A549 treated with Hydrocortisone at 1 μM for 4 hours (cell line): Measurements from ENCODE around the gene LENG1. TPM values are rescaled to one million over a fixed set of nuclear protein-coding genes. Genes with fewer than 3 reads are reported as not detected.

Experiments used
- total RNA-seq: library from RNA; stranded (reverse); fragments of 200-300 nt; extraction: Qiagen RNA extraction; gene quantifications from 5 replicates; pipeline ENCODE4 v1.2.3, GENCODE V29; 2022

LENG1 gene
- total RNA-seq: 7.5 to 8.5 TPM (median 7.9 TPM) in 5 replicates

DNA sequence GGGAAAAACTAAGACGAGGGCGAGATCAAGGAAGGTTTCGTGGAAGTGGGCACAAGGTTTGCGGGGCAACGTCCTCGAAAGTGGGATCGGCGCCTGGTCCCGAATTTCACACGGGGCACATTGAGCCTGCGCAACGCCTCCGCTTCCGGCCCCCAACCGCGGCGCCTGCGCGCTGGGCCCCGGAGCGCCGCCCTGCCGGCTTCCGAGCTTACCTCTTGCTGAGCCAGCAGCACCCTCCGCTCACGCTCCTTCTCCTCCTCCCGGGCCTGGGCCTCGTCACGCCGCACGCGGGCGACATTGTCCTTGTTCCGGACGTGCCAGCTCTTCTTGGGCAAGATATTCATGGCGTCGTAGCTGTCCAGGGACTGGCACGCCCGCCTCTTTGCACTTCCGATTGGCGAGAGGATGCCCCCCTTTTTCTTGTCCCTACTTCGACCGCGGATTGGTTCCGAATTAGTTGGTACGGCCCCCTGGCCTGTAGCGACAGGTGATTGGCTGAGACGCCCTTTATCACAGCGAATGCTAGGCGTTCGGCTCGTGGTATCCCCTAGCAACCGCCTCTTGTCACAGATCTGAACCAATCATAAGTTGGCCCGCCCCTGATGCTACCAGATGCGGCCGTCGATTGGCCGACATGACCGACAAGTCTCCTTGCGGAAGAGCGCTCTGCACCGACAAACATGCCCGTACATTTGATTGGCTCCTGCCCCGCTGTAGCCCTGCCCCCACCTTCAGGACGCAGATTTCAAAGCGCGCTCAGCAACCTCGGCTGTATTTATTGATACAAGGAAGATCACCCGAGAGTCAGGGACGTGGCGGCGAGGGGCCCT lies at the start of gene LENG1:
Gene LENG1 (minus strand): TSS at position 370 of the 830 bp plus-strand sequence. CDS start 26 bp downstream, at position 344.

DNA sequence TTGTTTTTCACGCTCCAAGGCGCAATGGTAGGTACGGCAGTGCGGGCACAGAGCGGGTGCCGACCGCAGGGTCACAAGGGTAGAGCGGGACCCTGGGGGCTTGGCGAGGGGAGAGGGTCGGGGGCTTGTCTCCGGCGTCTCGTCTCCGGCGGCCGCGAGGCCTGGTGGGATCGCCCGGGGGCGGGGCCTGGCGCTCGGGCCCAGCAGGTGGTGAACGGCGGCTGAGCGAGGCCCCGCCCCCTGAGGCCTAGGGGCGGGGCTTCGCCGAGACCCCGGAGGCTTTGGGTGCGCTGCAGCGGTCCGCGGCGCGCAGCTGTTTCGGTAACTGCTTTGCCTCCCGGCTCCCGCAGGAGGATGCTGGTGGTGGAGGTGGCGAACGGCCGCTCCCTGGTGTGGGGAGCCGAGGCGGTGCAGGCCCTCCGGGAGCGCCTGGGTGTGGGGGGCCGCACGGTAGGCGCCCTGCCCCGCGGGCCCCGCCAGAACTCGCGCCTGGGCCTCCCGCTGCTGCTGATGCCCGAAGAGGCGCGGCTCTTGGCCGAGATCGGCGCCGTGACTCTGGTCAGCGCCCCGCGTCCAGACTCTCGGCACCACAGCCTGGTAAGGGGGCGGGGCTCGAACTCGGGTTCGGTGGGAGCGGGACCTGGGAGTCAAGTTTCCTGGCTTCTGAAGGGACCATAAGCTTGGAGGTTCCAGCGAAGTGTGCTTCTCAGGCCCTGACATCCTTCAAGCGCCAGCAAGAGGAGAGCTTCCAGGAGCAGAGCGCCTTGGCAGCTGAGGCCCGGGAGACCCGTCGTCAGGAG lies 31.7 kb upstream of the LENG1 start, which contains the start of gene TSEN34:
Gene TSEN34 (plus strand): TSS at position 298 of the 800 bp plus-strand sequence. CDS start 57 bp downstream, at position 355.

DNA sequence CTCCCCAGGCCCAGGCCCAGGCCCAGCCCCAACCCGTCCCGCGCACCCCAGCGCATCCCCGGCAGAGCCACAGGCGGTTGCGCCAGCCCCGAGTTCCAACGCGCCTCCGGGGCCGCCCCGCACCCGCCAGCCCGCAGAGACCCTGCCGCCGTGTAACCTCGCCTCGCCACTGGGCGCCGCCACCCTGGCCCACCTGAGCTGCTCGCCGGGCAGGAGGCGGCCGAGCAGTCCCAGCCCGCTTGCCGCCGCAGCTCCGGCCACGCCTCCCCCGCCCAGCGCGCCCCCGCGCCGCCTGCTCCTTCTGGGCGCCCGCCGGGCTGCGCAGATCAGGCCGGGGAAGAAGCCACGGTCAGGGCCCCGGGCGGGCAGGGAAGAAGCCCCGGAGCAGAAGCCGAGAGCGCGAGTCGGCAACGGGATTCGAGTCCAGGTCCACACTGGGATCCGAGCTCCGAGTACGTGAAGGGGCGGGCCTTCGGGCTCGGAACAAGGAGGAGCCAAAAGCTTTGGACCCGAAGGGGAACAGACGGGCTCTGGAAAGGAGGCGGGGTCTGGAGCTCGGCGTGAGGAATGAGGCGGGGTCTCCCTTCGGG lies 29.7 kb upstream of the LENG1 start, which contains the start of gene MBOAT7:
Gene MBOAT7 (minus strand): TSS at position 436 of the 590 bp plus-strand sequence. CDS start 1,072 bp downstream, outside the sequence.

DNA sequence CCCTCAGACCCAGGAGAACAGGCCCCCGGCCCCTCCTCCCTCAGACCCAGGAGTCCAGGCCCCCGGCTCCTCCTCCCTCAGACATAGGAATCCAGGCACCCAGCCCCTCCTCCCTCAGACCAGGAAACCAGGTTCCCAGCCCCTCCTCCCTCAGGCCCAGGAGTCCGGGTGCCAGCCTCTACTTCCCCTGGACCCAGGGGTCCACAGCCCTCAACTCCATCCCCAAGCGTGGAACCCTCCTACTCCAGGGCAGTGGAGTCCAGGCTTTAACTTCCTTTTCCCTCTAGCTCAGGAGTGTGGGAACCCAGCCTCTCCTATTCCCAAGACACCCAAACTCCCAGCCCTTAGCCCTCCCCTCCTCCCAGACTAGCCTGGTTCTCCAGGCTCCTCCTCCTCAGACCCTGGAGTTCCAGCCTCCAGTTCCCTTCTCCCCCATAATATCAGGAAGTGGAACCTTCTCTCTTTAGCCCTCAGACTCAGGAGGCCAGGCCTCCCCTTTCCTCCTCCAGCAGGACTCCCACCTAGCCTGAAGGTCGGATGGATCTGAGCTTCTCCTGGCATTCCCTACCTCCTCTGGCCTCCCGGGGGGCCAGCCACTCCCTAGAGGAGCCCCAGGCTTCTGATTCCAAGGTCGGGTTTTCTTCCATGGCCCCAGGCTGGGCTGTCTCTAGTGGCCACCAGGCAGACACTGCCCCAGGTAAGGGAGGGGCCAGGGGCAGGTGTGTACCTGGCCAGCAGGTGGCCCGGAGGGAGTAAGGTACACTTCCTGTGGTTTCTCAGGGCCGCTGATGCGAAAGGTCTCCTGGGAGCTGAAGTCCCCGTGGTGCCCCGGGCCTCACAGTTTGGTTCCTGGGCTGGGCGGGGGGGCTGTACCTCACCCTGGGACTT lies 13.2 kb upstream of the LENG1 start, which contains the start of gene TMC4:
Gene TMC4 (minus strand): TSS at position 690 of the 888 bp plus-strand sequence. CDS start 43 bp downstream, at position 647.

DNA sequence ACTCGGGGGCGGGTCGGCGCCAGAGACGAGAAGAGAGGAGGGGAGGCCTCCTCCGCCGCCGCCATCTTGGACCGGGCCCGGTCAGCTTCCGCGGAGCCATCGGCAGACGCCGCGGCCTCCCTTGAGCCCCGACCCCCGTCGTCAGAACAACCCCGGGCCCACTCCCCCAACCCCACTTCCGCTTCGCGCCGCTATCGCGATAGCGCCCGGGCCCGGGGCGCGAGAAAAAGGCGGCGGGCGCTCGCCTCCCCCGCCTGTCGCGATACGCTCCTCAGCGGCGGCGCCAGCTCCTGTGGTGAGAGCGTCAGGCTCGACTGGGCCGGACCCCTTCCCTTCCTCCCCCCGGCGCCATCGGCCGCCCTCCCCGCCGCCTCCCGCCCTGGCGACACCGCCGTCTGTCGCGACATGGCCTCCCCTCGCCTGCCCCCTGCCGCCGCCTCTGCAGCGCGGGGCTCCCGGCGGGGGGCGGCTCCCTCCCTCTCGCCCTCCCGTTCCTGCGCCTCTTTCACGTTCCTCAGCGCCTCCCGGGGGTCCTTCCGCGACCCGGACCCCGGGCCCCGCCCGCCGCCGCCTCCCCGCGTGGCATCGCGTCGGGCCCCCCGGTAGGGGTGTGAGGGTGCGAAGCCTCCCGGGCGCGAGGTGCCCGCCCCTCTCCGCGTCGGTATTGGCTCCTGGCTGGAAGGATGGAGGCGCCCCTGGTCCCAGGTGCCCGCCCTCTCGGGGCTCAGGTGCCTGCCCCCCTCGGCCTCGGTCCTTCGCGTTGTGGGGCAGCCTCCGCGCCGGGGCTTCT lies 21.6 kb downstream of the LENG1 start, which contains the start of gene CNOT3:
Gene CNOT3 (plus strand): TSS at position 64 of the 790 bp plus-strand sequence. CDS start 5,217 bp downstream, outside the sequence.

DNA sequence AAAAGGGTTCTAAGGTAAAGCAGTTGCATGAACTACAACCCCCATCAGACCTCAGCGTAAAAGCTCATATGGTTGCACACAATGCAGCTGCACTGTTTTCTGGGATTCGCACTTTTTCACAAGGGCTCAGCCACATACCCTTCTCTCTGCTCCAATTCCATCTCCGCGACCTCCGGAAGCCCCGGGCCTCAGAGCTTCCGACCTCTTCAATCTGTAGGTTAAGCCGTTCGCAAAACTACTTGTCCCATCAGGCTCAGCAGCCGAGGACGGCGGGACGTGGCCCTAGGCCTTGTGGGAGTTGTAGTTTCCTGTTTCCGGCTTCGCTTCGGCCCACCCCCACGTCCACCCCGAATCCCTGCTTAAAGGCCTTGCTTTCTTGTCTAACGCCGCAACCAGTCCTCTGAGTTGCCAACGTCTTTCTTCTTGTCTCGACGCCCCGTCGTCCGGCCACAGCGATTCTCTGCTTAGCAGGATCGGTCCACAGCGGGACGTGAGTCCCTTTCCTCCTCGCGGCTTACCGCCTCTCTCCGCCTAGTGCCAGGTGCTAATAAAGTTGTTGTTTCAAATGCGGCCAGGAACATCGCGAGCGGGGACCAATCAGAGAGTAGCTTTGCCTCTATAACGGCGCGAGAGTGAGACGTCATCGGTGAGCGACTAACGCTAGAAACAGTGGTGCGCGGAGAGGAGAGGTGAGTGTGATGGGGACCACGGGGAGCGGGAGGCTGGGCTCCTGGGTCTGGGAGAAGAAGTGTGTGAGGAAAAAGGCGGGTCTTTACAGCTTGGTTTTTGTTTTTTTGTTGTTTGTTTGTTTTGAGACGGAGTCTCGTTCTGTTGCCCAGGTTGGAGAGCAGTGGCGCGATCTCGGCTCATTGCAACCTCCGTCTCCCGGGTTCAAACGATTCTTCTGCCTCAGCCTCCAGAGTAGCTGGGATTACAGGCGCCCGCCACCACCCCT lies 44.1 kb downstream of the LENG1 start, which contains the start of the genes PRPF31 and TFPT:
Gene PRPF31 (plus strand): TSS at position 646 of the 955 bp plus-strand sequence. CDS start 2,525 bp downstream, outside the sequence.
Gene TFPT (minus strand): TSS at position 549 of the 955 bp plus-strand sequence. CDS start 388 bp downstream, at position 161.

Other genes with a start within 250 kb of the LENG1 start
- gene CACNG8, start 196.8 kb downstream of the LENG1 start, total RNA-seq: 0.62 to 1.1 TPM (median 0.91 TPM) in 5 replicates
- 8.8 to 12.8 TPM (median 11.3 TPM) in 5 replicates for gene CACNG6, start 168.1 kb downstream of the LENG1 start, total RNA-seq
- gene VSTM1, start 95.8 kb downstream of the LENG1 start, total RNA-seq: 0.60 to 1.2 TPM (median 0.73 TPM) in 4 of 5 replicates, not detected in the other
- gene TARM1, start 78.4 kb downstream of the LENG1 start, total RNA-seq: not detected in 5 replicates
- 0.20 to 0.41 TPM (median 0.27 TPM) in 5 replicates for gene OSCAR, start 58.9 kb downstream of the LENG1 start, total RNA-seq
- 140 to 263 TPM (median 231 TPM) in 5 replicates for gene NDUFA3, start 56.9 kb downstream of the LENG1 start, total RNA-seq
- gene TFPT, start 44.1 kb downstream of the LENG1 start, total RNA-seq: 18.6 to 23.8 TPM (median 19.8 TPM) in 5 replicates
- gene PRPF31, start 44.0 kb downstream of the LENG1 start, total RNA-seq: 105 to 119 TPM (median 114 TPM) in 5 replicates
- 50.5 to 63.8 TPM (median 58.1 TPM) in 5 replicates for gene CNOT3, start 22.0 kb downstream of the LENG1 start, total RNA-seq
- gene TMC4, start 13.4 kb upstream of the LENG1 start, total RNA-seq: 0.73 to 1.5 TPM (median 1.1 TPM) in 5 replicates
- gene MBOAT7, start 29.9 kb upstream of the LENG1 start, total RNA-seq: 133 to 153 TPM (median 146 TPM) in 5 replicates
- 77.0 to 127 TPM (median 122 TPM) in 5 replicates for gene TSEN34, start 31.6 kb upstream of the LENG1 start, total RNA-seq
- gene RPS9, start 41.1 kb upstream of the LENG1 start, total RNA-seq: 2,122 to 2,593 TPM (median 2,171 TPM) in 5 replicates
- gene LILRB3, start 63.3 kb upstream of the LENG1 start, total RNA-seq: 0.14 to 0.38 TPM (median 0.30 TPM) in 5 replicates
- 0.08 TPM in 1 of 5 replicates, not detected in the others for gene LILRA6, start 83.1 kb upstream of the LENG1 start, total RNA-seq
- 0.05 TPM in 2 of 5 replicates, not detected in the others for gene LILRB5, start 97.6 kb upstream of the LENG1 start, total RNA-seq
- 0.06 to 0.22 TPM (median 0.08 TPM) in 3 of 5 replicates, not detected in the others for gene LILRB2, start 121.4 kb upstream of the LENG1 start, total RNA-seq
- 0.09 TPM in 1 of 5 replicates, not detected in the others for gene LILRA5, start 153.4 kb upstream of the LENG1 start, total RNA-seq
- gene LILRA4, start 179.4 kb upstream of the LENG1 start, total RNA-seq: not detected in 5 replicates
- gene LAIR1, start 205.2 kb upstream of the LENG1 start, total RNA-seq: not detected in 5 replicates